CD4-positive, alpha-beta T cell treated with Interleukin-4 for 1 hour (primary cell): ENCODE measurements around the gene POU2F2.

Source experiments
- DNase-seq, 2 donors: peaks; one replicate each; pipeline ENCODE4 v3.0.0-alpha.2; 2020 to 2022

The POU2F2 gene

GRCh38 chr19:42078538-42079275, 53.5 kb downstream of the POU2F2 start:
- no peak for DNase-seq

GRCh38 chr19:42078058-42078457, 54.2 kb downstream of the POU2F2 start:
- DNase-seq = no peak

- DNase-seq = no peak
Measured at GRCh38 chr19:42076380-42076944, 55.8 kb downstream of the POU2F2 start.

- DNase-seq = peak; percentile 99
Measured at GRCh38 chr19:42075616-42076379, 56.4 kb downstream of the POU2F2 start, which contains the start of gene ZNF574. ZNF574 (plus strand) TSS chr19:42076166; CDS start chr19:42078607, 2,441 bp downstream.

GRCh38 chr19:42075364-42075615, 57.0 kb downstream of the POU2F2 start:
- DNase-seq = no peak

GRCh38 chr19:42074513-42075363, 57.5 kb downstream of the POU2F2 start:
- peak in 1 of 2 donors; percentile 15 for DNase-seq

- no peak for DNase-seq
Measured at GRCh38 chr19:42071247-42071646, 61.0 kb downstream of the POU2F2 start.

- DNase-seq = no peak
Measured at GRCh38 chr19:42069619-42070351, 62.5 kb downstream of the POU2F2 start, which contains the start of gene GRIK5. GRIK5 (minus strand) TSS chr19:42070206; CDS start chr19:42065770, 4,436 bp downstream.

- no peak for DNase-seq
Measured at GRCh38 chr19:42068756-42069571, 63.3 kb downstream of the POU2F2 start.

- DNase-seq = no peak
Measured at GRCh38 chr19:42068361-42068755, 63.9 kb downstream of the POU2F2 start.

GRCh38 chr19:42067315-42067888, 64.8 kb downstream of the POU2F2 start:
- no peak for DNase-seq

- no peak for DNase-seq
Measured at GRCh38 chr19:42066075-42066754, 66.0 kb downstream of the POU2F2 start.

GRCh38 chr19:42065511-42065910, 66.7 kb downstream of the POU2F2 start:
- DNase-seq = no peak

GRCh38 chr19:42065051-42065450, 67.2 kb downstream of the POU2F2 start:
- DNase-seq = no peak

- no peak for DNase-seq
Measured at GRCh38 chr19:42064432-42064831, 67.8 kb downstream of the POU2F2 start.

- DNase-seq = no peak
Measured at GRCh38 chr19:42062381-42062780, 69.9 kb downstream of the POU2F2 start.

GRCh38 chr19:42060117-42060516, 72.1 kb downstream of the POU2F2 start:
- no peak for DNase-seq

GRCh38 chr19:42059196-42059595, 73.0 kb downstream of the POU2F2 start:
- no peak for DNase-seq

- no peak for DNase-seq
Measured at GRCh38 chr19:42057846-42058245, 74.4 kb downstream of the POU2F2 start.

GRCh38 chr19:42054205-42054604, 78.0 kb downstream of the POU2F2 start:
- DNase-seq = no peak
